GM19468 (cell line): ENCODE measurements around the gene ZNF764.
"Not testable (repeated sequence)": the region's sequence is repeated elsewhere in the genome, so short reads cannot be mapped to it uniquely, and the experiment has no call there.

Source experiments
- ATAC-seq: cut with Tn5 transposase; IDR thresholded peaks from one replicate; pipeline ENCODE4 v1.9.1; 2021; ENCODE audit warnings: mild to moderate bottlenecking, moderate library complexity, moderate number of reproducible peaks; ENCODE audit not compliant: unreplicated experiment; ENCODE audit errors: extremely low read depth

ZNF764 gene

DNA sequence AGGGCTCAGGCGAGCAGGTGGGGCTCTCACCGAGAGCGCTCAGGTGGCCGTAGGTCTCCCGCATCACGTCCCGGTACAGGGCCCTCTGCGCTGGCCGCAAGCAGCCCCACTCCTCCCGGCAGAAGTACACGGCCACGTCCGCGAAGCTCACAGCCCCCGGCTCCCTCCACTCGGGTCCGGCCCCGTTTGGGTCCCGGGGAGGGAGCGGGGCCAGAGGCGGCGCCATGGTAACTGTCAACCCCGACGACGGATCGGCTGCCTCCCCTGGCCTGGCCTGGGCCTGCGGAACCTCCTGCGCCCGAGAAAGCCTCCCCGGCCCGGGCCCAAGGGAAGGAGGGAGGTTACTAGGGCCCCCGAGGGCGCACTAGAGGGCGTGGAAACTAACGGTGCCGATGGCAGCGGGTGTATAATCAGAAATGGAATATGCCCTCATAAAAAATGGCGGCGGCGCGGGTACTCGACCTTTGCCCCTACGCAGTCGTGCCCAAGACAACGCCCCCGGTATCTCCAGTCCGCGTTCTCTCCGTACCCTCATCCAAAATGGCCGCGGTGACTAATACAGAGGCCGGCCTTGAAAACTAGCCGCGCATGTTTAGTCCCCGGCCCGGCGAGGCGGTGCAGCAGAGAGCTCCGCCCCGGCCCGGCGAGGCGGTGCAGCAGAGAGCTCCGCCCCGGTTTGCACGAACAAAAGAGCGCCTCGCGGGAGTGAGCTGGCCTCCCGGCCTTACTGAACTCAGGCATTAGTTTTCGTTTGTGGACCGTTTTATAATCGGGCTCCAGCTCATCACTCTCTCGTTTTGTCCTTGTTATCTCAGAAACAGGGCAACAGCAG lies at the start of gene ZNF764:
Gene ZNF764 (minus strand): TSS at position 418 of the 832 bp plus-strand sequence. CDS start 192 bp downstream, at position 226.
- peak; percentile 87 for ATAC-seq

DNA sequence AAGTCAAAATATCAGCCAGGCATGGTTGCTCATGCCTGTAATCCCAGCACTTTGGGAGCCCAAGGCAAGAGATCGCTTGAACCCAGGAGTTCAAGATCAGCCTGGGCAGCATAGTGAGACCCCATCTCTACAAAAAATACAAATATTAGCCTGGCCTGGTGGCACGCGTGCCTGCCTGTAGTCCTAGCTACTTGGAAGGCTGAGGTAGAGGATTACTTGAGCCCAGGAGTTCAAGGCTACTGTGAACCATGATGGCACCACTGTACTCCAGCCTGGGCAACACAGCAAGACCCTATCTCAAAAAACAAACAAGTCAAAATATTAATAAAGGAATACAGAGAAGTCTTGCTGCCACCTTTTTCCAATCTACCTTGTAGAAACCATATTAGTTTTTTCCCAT lies 47.8 kb upstream of the ZNF764 start:
- no peak for ATAC-seq

DNA sequence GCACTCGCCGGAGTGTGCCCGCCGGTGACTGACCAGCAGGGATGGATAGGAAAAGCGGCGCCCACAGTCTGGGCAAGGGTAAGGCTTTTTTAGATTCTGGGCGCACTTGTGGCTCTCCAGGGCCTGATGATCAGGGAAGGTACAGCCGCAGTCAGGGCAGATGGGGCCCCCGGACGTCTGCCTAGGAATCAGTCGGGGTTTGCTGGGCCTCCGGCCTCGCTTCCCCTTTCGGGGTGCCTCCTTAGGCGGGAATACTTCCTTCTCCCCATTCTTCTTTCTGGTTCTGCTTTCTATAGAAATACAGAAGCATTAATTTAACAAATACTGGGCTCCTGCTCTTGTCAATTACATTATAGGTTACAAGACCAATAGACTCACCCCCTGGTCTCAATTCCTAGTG lies 47.0 kb upstream of the ZNF764 start:
- ATAC-seq, result no peak

DNA sequence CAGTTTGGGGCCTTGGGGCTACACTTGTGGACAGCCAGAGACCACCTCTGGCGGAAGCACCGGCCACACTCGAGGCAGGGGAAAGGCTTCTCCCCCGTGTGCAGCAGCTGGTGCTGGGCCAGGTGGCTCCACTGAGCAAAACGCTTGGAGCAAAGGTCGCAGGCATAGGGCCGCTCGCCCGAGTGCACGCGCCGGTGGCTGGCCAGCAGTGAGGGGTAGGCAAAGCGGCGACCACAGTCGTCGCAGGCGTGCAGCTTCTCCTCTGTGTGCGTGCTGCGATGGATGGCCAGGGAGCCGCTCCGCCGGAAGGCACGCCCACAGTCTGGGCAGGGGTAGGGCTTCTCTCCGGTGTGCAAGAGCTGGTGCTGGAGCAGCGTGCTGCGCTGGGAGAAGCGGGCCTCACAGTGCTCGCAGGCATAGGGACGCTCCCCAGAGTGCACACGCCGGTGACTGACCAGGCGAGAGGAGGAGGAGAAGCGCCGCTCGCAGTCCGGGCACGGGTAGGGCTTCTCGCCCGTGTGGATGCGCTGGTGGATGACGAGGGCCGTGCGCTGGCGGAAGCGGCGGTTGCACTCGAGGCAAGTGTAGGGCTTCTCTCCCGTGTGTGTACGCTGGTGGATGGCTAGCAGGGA lies 46.3 kb upstream of the ZNF764 start:
- no peak for ATAC-seq

DNA sequence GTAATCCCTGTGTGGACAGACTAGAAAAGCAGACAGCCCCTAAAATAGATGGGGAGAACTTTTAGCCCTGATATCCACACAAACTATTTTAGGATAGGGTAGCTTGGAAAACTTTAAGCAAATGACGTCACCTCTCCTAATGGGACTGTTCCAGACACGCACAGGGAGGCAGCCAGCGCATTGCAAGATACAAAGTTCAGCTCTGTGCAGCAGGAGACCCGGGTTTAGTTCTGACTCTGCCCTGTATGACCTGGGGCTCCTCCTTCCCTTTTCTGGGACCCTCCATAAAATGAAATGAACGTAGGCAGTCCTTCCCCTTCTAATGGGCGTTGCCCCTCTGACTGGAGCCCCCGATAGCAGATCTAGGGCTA lies 45.8 kb upstream of the ZNF764 start:
- ATAC-seq, result no peak

DNA sequence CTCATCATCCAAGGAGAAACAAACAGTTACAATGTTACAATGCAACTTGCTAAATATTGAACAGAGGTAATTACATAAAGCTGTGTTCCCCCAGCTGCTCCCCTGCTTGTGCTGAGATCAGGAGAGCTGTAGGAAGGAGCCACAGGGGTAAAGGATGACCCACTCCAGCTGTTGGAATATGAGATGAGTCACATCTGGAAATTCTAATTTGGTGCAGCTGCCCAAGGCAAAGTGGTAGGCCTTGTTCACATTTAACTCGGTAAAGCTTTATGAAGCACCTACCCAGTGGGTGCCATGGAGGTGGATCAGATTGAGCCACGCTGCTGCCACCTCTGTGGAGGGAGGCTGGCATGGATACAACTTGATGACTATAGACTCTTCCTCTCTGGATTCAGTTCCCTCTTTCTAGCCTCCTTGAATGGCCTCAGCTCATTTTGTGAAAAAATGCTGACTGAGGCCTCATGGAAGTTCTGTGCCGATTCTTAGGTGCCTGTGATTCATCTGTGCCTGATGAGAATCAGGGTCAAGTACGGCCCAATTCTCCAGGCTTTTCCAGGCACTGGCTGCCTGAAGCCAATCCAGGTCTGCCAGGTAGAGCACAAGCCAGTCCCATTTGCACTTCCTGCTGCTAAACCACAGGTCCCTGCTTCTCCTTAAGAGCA lies 44.6 kb upstream of the ZNF764 start:
- no peak for ATAC-seq

DNA sequence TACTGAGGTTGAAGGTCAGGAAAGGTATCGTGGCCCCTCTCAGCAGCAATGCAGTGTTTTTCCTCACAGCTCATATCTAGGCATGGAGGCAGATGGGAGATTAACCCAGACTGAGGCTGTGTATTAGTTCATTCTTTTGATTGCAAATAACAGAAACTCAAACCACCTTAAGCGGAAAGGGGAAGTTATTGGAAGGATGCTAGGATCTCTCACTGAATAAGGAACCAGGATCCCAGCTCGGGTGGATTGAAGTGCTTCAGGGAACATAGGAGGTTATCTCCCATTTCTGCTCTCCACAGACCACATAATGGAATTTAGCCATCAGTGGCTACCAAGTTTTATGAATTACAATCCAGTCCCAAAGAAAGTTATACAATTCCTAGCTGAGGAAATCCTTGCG lies 43.8 kb upstream of the ZNF764 start:
- ATAC-seq, result no peak

DNA sequence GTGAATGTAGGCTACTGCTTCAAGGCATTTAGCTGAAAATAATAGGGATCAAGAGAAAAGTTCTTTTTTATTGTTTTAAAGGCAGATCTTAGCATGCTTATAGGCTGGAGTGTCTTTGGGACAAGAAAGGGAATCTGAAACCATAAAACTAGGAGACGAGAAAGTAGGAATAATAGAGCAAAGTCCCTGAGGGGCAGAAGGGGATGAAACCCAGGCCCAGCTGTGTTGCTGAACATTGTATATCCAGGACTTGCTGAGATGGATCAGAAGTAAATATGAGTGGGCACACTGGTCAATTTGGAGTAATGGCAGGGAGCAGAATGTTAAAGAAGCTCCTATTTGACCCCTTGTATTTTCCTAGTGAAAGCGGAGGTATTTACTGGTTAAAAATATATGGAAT lies 42.8 kb upstream of the ZNF764 start:
- no peak for ATAC-seq

DNA sequence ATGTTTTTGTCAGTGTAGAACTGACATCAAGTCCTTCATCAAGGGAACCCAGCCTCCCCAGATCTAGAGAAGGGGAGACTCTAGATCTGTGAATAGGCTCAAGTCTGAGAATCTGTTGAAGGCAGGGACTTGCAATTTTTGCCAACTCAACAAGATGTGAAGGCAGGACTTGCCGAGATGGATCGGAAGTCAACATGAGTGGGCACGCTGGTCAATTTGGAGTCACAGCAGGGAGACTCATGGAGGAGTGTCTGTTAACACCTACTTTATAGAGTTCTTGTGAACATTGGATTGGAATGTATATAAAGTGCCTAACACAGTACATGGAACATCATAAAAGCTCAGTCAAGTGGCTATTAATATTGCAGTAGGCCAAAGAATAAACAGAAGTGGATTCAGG lies 42.0 kb upstream of the ZNF764 start:
- no peak for ATAC-seq

DNA sequence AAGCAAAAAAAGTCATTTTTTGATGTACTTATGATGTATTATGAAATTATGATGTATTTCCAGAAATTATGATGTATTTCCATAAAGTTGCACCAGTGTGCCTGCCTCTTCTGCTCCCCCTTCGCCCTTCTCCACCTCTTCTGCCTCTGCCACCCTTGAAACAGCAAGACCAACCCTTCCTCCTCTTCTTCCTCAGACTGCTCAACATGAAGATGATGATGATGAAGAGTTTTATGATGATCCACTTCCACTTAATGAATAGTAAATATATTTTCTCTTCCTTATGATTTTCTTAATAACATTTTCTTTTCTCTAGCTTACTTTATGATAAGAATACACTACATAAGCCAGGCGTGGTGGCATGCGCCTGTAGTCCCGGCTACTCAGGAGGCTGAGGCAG lies 34.7 kb upstream of the ZNF764 start:
- no peak for ATAC-seq

DNA sequence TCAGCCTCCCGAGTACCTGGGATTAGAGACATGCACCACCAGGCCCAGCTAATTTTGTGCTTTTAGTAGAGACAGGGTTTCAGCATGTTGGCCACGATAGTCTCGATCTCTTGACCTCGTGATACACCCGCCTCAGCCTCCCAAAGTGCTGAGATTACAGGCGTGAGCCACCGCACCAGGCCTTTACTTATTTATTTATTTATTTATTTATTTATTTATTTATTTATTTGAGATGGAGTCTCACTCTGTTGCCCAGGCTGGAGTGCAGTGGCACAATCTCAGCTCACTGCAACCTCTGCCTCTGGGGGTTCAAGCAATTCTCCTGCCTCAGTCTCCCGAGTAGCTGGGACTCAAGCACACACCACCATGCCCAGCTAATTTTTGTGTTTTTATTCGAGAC lies 32.7 kb upstream of the ZNF764 start:
- not testable (repeated sequence) for ATAC-seq

DNA sequence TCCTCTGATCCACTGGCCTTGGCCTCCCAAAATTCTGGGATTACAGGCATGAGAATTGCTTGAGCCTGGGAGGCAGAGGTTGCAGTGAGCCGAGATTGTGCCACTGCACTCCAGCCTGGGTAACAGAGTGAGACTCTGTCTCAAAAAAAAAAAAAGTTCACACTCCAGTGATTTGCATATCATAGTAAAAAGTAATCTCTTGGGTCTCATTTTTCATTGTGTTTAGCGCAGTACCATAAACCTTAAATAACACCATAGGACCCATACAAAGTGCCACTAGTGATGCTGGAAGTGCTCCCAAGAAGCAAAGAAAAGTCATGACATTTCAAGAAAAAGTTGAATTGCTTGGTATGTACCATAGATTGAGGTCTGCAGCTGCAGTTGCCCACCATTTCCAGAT lies 31.4 kb upstream of the ZNF764 start:
- not testable (repeated sequence) for ATAC-seq

DNA sequence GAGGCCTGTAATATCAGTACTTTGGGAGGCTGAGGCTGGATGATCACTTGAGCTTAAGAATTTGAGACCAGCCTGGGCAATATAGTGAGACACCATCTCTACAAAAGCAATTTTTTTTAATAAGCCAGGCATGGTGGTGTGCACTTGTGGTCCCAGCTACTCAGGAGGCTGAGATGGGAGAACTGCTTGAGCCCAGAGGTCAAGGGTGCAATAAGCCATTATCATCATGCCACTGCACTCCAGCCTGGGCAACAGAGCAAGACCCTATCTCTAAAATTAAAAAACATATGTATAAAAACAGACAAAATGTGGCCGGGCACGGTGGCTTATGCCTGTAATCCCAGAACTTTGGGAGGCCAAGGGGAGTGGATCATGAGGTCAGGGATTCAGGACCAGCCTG lies 30.5 kb upstream of the ZNF764 start:
- no peak for ATAC-seq

DNA sequence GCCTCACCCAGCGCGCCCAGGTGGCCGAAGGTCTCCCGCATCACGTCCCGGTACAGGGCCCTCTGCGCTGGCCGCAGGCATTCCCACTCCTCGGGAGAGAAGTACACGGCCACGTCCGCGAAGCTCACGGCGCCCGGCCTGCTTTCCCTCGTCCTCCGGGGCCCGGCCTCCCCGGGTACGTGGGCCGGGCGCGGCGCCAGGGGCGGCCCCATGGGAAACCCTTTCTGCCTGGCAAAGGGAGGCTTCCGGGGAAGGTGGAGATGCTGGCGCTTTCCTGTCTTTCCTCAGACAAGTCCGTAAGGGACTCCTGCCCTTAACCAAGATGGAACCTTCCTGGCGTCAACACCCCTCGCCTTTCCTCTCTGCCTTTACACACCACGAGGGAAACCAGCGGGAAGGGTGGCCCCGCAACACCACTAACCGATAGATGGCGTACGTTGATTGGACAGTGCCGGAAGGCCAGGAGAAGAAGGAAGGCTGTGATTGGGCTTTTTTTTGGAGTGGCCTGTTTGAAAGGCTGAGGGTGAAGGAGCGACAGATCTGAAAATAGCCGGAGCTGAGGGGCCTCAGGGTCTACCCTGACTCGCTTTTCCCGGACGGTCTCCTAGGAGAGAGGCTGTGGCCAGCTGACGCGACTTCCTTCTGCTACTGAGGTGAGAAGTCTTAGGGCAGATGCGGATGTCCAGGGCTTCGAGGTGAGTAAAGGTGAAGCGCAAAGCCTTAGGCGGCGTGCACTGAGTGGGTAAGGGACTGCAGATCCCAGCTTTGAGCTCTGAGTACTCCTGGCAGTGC lies 27.4 kb upstream of the ZNF764 start, which contains the start of gene ZNF785:
Gene ZNF785 (minus strand): TSS at position 298 of the 792 bp plus-strand sequence. CDS start 86 bp downstream, at position 212.
- ATAC-seq, result peak; percentile 85

DNA sequence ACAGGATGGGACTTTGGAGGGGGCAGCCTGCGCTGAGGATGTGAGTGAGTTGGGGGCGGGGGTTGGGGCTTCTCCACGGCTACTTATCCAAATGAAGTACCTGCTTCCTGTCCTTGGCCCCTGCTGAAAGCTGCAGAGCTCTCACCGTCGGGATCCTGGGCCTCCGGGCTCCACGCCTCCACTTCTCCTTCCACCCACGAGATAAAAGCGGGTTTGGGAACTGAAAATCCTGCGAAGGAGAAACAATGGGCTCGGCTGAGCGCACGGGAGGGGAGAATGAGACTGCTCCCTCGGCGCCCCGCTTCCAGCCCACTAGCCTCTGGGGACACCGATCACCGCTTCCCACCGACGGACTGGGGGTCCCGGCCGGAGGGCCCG lies 26.8 kb upstream of the ZNF764 start:
- ATAC-seq, result no peak

DNA sequence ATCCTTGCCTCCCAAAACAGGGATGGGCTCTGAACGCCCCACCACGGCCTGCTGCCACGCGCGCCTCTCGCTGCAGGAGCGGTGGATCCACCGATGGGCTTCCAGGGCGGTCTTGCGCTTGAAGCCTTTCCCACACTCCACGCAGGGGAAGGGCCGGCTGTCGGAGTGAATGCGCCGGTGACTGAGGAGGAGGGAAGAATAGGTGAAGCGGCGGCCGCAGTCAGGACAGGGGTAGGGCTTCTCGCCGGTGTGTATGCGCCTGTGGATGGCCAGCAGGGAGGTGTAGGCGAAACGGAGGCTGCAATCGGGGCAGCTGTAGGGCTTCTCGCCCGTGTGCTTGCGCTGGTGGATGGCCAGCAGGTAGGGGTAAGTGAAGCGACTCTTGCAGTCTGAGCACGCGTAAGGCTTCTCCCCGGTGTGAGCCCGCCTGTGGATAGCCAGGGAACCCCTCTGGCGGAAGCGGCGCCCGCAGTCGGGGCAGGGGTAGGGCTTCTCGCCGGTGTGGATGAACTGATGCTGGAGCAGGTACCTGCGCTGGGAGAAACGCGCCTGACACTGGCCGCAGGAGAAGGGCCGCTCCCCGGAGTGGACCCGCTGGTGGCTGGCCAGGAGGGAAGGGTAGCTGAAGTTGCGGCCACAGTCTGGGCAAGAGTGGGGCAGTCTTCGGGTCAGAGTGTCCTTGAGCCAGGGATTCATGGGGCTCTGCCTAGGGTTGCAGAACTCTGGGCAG lies 24.6 kb upstream of the ZNF764 start:
- ATAC-seq, result no peak

DNA sequence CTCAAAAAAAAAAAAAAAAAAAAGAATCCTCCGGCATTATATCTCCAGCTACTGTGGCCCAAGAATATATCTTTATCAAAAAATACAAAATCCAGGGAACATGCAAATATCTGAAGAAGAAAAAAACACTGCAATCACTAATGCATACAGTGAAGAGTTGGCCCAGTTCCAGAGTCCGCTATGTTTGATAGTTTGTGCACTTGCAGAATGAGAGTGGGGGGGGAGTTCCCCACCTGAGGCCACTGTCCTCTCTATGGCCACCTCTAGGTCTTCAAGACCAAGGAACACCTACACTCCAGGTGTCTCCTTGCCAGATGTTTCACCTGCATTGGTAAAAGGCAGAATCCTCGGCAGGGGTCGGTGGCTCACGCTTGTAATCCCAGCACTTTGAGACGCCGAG lies 23.3 kb upstream of the ZNF764 start:
- no peak for ATAC-seq

DNA sequence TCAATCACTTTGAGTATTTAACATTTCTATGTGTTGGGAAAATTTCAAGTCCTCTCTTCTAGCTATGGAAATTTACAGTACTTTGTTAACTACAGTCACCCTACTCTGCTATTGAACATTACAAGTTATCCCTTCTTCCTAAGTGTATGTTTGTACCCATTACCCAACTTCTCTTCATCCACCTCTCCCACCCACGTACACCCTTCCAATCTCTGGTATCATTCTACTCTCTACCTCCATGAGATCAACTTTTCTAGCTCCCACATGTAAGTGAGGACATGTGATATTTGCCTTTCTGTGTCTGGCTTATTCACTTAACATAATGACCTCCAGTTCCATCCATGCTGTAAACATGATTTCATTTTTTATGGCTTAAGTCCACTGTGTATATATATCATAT lies 16.5 kb upstream of the ZNF764 start:
- ATAC-seq, result no peak

DNA sequence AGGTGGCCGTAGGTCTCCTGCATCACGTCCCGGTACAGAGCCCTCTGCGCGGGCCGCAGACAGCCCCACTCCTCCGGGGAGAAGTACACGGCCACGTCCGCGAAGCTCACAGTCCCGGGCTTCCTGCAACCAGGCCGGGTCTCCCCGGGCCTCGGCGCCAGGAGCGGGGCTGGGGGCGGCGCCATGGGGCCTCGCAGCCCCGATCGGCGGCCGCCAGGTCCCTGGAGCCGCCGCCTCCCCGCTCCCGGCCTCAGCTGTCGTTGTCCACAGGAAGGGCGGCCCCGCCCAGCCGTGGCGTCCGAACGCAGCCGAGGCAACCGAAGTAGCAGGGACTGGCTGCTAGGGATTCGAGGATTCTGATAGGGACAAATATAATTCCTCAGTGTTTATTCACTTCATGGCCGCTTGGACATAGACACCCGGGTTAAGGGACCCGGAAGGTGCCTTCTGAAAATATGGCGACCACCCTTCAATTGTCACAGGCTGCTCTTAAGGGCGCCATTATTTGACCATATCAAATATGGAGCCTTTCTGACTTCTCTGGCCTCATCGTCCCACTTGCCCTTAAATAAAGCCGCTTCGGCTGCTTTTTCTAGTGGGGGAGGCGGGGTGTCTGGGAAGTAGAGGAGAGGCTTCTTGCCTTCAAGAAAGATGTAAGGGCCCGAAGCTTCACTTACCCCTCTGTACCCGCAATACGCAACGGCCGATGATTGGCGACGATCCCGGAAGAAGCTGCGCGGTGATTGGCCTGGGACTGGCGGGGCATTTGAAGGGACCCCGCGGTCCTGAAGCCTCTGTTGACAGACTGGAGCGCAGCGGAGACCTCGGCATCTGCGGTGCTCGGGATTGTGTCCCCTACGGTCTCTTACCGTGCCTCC lies 13.5 kb upstream of the ZNF764 start, which contains the start of gene ZNF688:
Gene ZNF688 (minus strand): TSS at position 270 of the 878 bp plus-strand sequence. CDS start 85 bp downstream, at position 185.
- peak; percentile 50 for ATAC-seq
